ENCODE results near the gene NSD2.
"Not testable (repeated sequence)": the region's sequence is repeated elsewhere in the genome, so short reads cannot be mapped to it uniquely, and the experiment has no call there.

The NSD2 gene

GRCh38 chr4:1870578-1871443, at the start of gene NSD2:
Gene NSD2 (plus strand): TSS chr4:1871393. CDS start chr4:1900655, 29,262 bp downstream.
- DNase-seq (ENCODE audit: low spot score), result peak; percentile 90

DNA sequence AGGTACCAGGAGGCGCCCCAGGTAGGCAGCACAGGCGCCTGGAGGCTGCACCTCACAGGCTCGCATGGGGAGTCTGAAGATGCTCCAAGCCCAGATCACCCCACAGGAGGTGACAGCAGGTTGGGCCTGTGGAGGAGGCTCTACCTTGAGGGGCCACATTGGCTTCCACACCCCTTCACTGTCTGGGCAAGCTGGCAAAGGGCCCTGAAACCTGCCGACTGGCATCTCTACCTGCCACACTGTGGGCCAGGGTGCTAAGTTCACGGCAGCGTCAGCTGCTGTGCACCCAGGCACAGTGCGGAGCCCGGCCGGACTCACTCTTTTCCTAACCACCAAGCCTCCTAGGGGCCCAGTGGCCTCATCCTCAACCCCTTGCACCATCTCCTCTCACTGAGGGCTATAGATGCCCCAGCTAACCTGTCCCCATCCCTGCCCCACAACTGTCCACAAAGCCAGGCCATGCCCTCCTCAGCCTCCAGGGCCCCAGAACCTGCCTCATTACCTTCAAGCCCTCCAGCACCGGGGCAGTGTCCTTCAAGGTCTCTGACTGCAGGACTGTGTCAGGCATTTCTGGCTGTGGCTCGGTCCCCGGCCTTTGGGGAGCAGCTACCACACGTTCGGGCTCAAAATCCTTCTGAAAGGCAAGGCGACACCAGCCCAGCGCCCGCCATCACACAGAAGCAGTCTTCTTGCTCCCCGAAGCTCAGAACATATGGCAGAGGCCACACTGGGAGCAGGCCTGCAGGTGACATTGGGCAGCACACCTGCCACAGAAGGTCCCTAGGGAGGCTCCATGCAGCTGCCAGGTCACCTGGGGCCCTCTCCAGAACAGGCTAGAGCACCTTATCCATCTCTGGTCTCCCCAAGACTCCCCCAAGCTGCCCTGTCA, 49.3 kb upstream of the NSD2 start:
- no peak for DNase-seq (ENCODE audit: low spot score)

DNA sequence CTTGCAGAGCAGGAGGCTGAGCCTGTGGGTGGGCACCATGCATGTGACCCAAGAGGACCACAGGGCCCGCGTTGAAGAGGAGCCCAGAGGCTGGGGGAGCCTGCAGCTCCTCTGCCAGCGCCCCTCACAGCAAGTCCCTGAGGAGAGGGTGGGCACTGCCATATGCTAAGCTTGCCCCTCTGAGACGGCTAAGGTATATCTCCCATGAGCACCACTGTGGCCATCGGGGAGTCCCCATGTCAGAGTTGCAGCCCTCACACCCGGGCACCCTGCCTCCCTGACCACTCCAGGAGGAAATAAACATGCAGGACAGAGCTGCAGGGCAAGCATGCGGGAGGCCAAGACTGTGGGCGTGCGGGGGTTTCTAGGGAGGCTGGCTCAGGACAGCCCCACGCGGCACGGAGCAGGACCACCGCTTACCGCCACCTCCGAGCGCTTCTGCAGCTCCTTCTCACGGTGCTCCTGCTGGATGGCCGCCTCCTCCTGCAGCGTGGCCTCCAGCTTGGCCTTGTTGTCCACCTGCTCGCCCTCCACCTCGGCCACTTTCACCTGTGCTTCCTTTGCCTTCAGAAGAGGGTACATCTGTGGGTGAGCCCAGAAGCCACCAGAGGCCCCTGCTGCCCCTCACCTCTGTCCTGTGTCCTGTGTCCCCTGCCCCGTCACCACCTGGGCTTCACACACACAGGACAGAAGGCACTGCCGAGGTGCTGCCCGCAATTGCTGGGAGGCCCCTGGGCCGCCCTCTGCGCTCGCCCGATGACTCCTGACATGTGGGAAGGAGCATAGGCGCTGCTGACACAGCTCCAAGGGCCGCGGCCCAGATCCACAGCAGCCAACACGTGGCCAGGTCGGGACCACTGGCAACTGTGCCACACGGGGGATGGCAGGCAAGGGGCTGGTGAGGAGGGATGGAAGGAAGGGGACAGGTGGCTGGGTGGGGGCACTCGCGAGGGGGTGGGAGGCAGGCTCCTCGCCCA, 48.3 kb upstream of the NSD2 start:
- DNase-seq (ENCODE audit: low spot score), result no peak

GRCh38 chr4:1823545-1823932, 47.7 kb upstream of the NSD2 start:
- no peak for DNase-seq (ENCODE audit: low spot score)

GRCh38 chr4:1824746-1825145, 46.4 kb upstream of the NSD2 start:
- no peak for DNase-seq (ENCODE audit: low spot score)

- no peak for DNase-seq (ENCODE audit: low spot score)
Measured at GRCh38 chr4:1825326-1825725, 45.9 kb upstream of the NSD2 start.

DNA sequence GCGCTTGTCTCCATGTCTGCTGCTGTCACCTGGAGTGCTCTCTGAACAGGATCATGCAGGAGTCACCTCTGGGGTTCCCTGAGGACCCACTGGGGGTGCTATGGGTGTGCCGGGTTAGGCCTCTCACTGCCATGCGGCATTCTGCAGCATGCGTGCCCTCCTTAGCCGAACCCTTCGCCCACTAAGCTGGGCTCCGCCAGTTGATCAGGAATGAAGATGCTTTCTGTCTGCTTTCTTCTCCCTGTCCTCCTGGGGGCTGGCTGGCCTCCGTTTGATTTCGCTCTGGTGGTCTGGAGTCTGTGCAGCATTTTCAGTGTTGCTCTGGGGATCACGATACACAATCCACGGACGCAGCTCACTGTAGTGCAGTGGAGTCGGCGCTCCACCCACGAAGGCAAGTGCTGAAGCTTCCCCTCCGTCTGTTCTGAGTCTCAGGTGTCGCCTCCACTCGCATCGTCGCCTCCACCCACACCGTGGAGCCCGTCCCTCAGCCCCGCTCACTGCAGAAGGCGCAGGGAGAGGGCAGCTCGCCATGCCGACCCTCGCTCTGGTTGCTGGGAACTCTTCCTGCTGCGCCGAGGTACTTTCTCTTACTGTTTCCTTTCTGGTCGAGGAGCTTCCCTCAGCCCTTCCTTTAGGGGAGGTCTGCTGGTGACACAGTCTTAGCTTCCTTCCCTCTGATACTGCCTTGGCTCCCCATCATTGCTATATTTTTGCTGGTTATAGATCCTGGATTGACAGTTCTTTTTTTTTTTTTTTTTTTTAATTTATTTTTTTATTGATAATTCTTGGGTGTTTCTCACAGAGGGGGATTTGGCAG, 44.5 kb upstream of the NSD2 start:
- DNase-seq (ENCODE audit: low spot score), result no peak

- no peak for DNase-seq (ENCODE audit: low spot score)
Measured at GRCh38 chr4:1830234-1830633, 41.0 kb upstream of the NSD2 start.

DNA sequence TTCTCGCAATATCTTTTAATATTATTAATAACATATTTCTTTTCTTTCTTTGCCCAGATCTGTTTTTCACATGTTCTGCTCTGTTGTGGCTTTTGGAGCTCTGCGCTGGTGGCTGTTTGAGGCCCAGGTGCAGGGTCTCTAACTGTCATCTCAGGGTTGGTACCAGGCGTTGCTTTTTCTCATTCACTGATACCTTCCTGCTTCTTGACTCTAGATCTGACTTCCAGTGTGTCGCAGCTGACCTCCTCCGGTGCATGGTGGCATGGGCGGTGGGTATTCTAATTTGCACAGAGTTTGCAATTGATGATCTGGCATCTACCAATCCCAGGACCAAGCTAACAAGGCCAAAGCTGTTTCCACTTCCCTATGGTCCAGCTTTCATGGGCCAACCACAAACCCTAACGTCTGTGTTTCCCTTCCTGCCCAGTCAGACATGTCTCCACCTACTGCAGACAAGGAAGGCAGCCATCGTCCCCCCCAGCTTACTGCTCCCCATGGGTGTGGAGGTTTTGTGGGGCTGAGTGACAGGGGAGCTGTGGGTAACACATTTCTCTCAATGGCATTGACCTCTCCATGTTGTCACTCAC, 40.5 kb upstream of the NSD2 start:
- DNase-seq (ENCODE audit: low spot score), result no peak

DNA sequence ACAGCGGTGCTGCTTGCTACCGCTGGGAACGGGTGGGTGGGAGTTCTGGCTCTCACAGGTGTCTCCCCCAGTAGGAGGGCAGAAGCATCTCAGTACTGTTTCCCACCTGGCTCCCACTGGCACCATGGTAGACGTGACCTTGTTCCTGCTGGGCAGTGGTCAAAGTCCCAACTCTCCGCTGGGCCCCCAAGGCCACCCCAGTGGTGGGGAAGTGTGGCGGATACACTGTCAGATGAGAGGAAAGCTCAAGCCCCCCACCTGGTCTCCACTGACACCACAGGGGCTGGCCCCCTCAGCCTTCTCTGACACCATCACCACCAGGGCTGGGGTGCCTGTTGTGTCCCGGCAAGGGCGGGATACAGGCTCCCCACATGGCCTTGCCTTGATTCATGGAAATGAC, 39.9 kb upstream of the NSD2 start:
- no peak for DNase-seq (ENCODE audit: low spot score)

DNA sequence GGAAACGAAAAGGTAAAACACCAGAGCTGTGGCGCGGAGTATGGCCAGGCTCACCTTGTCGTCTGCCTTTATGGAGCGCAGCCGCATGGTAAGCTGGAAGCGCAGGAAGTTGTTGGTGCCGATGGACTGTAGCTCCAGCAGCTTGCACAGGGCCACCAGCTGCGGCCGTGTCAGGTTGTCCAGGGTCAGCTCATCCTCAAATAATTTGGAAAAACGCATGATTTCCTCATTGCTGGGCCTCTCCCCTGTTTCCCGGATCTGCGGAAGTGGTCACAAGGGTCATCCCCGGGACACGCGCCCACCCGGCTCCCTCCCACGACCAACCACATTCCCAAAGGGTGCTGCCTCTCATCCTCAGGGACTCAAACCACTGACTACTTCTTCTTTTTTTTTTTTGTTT, 38.5 kb upstream of the NSD2 start:
- no peak for DNase-seq (ENCODE audit: low spot score)

DNA sequence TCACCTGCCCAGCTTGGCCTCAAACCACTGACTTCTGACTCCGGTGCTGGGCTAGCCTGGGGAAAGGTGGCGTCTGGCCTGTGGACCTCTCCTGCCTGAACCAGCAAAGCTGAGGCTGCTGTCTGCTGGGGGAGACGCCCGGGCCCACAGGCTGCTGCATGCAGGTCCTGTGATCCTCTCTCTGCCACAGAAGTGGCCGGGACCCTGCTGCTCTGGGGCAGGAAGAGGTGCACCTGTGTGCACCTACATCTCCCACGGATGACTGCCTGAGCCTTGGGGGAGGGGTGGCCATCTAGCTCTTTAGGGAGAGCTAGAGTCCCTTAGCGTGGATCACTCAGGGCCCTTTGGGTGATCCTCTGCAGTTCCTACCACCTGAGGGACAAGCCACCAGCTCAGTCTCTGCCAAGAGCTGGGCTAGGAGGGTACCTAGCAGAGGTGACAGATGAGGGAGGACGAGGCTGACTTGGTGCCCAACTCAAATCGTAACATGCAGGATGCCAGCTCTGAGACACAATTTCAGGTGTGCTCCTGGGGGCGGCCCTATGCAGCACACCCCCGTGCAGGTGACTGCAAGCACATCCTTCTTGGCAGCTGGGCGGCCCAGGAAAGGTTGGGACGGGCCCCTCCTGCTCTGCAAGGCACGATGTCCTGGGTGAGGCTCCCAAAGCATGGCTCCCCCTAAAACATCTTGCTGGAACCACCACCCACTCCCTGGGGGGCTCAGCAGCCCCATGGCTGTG, 37.7 kb upstream of the NSD2 start:
- DNase-seq (ENCODE audit: low spot score), result no peak

GRCh38 chr4:1834047-1834775, 37.0 kb upstream of the NSD2 start:
- no peak for DNase-seq (ENCODE audit: low spot score)

GRCh38 chr4:1835836-1836235, 35.4 kb upstream of the NSD2 start:
- DNase-seq (ENCODE audit: low spot score), result not testable (repeated sequence)

- DNase-seq (ENCODE audit: low spot score), result no peak
Measured at GRCh38 chr4:1836650-1837049, 34.5 kb upstream of the NSD2 start.

DNA sequence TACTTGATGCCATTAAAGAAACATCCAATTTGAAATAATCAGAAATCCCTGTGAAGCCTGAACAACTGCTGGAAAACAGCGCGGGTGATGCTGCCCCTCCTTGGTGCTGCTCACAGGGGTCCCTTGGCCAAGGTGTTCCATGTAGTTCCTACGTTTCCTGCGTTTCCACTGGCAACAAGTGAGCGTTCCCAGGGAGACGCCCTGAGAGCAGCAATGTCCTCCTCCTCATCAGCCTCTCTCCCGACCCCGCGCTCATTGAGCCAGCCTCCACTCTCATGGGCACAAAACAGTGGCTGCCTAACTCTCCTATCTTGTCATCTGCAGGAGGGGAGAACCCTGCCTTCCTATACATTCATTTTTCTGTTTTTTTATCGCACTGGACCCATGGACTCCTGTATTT, 34.1 kb upstream of the NSD2 start:
- no peak for DNase-seq (ENCODE audit: low spot score)

GRCh38 chr4:1839282-1839681, 31.9 kb upstream of the NSD2 start:
- DNase-seq (ENCODE audit: low spot score), result no peak

DNA sequence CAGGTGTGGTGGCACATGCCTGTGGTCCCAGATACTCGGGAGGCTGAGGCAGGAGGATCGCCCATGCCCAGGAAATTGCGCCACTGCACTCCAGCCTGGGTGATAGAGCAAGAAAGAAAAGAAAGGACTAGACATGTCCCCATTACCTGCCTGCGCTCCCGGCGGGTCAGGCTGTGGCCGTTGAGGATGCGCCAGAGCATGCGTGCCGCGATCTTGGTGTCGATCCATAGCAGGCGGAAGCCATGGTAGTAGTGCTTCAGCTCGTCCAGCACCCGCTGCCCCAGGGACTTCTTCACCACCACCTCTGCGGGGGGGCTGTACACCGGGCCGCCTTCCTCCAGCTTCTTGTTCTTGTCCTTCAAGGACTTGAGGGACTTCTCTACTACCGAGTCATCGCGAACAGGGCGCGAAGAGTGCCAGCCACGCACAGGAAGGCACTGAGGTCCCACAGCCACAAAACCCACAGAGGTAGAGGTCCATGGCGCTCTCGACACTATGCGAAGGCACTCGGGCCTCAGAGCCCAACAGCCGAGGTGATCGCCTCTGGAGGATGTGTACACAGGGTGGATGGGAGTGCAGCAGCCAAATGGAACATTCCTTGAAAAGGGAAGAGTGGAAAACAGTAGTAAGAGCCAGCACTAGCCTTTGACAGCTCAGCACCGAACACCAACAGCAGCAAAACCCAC, 29.8 kb upstream of the NSD2 start:
- DNase-seq (ENCODE audit: low spot score), result no peak

DNA sequence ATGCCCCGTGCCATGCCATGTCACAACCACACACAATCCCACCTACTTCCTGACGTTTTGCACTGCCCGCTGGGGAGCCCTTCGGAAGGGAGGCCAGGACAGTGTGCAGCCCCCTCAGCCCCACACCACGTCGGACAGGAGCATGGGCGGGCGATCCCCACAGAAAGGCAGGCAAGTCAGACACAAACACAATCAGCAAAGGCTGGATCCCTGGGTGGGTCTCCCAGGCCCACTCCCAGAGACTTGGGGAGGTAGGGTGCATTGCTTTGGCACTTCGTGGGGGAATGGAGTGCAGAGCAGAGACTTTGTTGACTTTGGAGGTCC, 29.3 kb upstream of the NSD2 start:
- no peak for DNase-seq (ENCODE audit: low spot score)
